Activated CD4-positive, alpha-beta T cell treated with anti-CD3 and anti-CD28 coated beads, Interleukin-2, amount 50 U/mL, for 4 hours (primary cell): ENCODE data around the gene HYDIN.
"Not testable (repeated sequence)": the region's sequence is repeated elsewhere in the genome, so short reads cannot be mapped to it uniquely, and the experiment has no call there.

ENCODE experiments used
- DNase-seq, 2 experiments: peaks; one replicate each; pipeline ENCODE4 v3.0.0-alpha.2; 2020

Gene HYDIN

DNA sequence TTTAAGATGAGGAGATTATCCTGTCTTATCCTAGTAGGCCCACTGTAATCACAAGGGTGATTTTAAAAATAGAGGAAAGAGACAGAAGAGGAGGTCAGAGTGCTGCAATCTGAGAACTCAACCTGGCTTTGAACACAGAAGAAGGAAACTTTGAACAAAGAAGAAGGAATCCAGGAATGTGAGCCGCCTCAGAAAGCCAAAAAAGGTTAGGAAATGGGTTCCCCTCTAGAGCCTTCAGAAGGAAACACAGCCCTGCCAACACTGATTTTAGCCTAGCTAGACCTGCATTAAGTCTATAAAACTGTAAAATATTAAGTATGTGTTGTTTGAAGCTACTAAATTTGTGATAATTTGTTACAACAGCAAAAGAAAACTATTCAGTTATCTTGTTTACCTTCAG is 149.7 kb downstream of the HYDIN start:
- not testable (repeated sequence) for DNase-seq

DNA sequence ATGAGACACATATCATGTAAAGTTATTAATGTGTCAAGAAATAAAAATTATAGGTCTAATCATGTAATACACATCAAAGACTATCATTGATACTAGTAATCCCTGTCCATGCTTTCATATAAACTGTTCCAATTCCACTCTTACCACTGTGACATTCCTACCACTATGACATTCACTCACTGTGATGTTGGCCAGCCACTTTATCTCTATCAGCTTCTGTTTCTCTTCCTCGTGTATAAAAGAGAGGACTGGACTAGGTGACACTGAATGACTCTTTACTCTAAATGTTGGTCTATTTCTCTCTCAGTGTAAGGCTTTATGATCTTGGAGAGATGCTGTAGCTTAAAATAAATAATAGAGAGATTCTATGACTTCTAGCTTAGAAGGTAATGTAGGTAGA is 150.3 kb downstream of the HYDIN start:
- DNase-seq = not testable (repeated sequence)

DNA sequence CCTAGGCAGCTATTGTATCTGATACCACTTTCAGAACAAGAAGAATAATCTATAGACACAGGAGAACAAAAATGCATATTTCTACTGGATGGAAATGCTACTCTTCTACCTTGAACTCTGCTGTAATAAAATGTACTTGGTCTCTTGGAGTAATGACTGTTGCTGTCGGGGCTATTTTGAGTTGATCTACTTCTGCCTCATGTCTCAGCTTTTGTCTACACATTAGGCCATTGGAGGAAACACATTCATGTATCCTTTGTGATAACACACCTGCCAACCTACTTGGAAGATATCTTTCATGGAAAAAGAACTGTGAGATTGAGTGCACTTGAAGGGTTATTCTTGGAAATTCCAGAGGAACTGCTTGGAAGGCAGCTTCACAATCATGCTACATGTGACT is 159.9 kb downstream of the HYDIN start:
- DNase-seq = not testable (repeated sequence)

DNA sequence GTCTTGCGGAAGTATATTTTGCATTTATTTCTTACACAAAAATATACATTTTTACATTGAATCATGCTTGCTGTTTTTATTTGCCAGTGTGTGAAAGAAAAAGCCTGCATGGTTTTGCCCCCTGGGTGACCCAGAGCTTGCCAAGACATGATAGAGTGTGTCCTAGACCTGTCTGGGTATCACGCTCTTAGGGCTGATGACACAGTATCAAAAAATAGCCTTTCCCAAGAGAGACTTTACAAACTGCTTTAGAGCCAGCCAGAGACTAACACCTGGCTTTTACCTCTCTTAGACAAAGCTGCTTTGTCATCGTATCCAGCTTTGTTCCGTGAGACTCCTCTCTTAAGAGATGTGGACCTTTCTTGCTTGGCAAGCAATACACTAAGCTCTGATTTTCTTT is 160.7 kb downstream of the HYDIN start:
- not testable (repeated sequence) for DNase-seq

DNA sequence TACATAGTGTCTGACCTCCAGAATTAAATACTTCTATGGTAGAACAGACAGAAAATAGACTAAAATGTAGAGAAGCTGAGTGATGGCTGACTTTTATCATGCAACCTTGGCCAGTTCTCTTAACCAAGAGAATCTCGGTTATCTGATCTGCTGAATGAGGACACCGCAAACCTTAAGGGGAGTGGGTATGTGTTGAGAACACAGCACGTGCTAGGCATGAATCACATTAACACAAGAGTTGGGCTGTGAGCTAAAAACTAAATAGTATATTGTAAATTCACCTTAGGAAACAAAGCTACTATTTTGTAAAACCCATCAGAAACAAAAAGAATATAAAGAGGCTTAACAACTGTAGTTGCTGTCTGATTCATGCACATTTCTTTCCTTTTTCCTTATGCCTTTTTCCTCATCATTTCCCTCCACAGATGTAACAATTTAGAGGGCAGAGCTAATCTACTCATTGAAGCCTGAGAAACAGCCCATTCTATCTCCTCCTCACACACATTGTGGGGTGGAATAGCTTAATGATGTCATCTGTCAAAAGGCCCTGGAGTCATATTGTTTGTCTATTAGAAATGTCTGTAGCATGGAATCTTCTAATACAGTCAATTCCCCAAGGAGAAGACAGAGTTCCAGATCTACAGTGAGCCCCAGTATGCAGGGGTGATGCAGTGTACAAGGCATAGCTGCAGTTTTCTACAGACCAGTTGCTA is 176.5 kb downstream of the HYDIN start:
- DNase-seq = not testable (repeated sequence)

DNA sequence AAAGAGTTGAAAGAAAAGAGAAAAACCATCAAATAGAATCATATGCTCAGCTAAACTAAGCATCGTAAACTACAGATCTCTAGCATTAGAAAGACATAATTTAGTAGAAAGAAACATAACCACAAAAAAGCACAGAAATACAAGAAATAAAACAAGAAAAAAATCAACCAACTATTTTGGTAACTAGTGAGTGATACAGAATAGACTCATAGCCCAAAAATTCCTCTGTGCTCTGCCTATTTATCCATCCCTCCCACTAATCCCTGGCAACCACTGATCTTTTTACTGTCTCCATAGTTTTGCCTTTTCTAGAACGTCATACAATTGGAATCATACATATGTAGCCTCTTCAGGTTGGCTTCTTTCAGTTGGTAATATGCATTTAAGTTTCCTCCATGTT is 180.2 kb downstream of the HYDIN start:
- not testable (repeated sequence) for DNase-seq

DNA sequence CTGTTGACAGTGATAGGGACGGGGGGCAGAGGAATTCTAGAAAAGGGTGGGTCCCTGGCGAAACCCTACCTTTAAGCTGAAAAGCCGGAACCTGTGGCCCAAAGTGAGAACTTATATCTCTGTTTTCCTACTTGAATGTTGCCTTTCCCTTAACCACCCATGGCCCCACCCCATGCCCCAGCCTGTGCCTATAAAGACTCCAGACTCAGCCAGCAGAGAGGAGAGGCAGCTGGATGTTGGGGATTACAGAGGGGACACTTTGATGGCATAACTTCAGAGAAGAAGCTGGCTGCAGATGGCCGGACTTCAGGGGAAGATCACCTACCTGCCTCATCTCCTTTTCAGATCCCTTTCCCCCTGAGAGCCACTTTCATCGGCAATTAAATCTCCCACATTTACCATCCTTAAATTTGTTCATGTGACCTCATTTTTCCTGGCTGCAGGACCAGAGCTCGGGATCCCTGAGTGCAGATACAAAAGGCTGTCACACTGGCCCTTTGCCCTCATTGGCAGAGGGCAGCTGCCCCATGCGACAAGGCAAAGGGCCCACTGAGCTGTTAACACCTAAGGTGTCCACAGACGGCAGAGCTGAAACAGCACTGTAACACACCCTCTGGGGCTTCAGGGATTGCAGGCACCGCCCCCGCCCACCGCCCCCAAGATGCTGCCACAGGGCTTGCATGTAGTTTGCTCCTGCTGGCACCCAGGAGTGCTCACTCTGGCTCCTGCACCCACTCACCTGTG is 191.0 kb downstream of the HYDIN start:
- DNase-seq = not testable (repeated sequence)

DNA sequence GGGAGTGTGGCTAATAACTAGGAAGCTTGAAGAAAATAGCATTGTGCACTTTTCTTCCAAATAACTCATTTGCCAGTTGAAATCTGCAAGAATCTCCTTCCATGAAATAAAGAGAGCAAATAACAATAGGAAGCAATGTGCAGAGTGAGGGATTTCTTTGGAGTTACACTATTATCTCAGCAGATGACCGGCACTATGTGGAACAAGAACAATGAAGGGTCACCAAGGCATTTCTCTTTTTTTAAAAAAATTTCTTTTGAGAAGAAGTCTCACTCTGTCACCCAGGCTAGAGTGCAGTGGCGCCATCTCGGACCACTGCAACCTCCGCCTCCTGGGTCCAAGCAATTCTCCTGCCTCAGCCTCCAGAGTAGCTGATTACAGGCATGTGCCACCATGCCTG is 192.1 kb downstream of the HYDIN start:
- DNase-seq = not testable (repeated sequence)

DNA sequence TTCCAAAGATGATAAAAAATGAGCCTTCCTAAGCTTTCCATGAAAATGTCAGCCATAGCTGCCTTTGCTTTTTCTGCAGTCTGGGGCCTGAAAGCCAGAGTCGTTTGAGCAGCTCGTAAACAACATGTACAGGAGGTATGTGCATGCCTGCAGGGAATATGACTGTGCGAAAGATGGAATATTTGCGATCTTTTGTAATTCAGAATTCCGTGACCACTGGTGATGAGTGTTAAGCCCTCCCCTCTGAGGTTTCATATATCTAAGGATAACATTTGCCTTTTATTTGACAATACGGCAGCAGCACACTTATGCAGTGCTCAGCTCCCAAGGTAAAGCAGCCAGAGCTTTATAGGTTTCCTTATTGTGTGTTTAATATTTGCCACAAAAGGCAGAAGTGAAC is 192.5 kb downstream of the HYDIN start:
- DNase-seq = not testable (repeated sequence)

DNA sequence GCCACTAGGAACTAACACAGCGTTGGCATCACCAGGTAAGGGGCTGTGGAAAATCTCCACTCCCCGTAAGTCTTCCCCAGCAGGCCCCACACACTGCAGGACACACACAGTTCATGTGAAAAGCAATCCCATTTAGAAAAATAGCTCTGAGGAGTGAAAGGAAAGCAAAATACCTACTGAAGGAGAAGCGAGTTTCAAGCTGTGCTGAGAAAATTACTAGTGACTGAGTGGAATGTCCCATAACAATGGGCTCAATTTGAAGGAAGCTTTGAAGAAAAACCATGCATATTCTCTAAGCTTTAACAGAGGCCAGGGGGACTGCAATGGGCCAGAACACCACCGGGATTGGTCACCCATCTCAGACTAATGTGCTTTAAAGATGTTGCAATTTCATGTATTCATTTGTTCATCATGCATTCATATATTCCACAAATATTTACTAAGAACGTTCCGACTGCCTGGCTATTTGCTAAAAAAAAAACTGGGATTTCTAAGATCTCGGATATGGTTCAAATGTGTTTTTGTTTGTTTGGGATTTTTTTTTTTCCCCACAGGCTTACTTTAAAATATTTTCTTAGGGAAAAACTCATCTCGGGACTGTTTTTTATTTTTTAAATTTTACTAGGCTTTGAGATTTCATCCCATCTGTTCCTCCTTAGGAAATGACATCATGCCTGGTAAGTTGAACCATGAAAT is 202.3 kb downstream of the HYDIN start:
- DNase-seq = not testable (repeated sequence)

DNA sequence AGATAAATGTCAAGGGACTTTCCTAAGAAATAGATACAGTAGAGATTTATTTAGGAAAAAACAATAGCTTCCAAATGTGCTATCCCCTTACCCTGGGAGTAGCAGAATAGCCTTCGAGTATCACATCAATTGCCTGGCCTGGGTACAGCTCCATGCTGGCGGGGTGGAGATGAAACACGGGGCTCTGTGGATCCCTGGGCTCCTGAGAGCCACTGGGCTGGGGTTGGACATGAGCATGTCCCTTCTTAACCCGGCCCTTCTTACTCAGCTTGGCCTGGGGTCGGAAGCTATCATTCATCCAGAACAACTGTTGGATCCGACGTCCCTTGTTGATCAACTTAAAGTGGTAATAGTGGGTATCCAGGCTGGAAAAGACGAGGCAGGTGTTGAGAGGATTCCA is 203.0 kb downstream of the HYDIN start:
- not testable (repeated sequence) for DNase-seq

DNA sequence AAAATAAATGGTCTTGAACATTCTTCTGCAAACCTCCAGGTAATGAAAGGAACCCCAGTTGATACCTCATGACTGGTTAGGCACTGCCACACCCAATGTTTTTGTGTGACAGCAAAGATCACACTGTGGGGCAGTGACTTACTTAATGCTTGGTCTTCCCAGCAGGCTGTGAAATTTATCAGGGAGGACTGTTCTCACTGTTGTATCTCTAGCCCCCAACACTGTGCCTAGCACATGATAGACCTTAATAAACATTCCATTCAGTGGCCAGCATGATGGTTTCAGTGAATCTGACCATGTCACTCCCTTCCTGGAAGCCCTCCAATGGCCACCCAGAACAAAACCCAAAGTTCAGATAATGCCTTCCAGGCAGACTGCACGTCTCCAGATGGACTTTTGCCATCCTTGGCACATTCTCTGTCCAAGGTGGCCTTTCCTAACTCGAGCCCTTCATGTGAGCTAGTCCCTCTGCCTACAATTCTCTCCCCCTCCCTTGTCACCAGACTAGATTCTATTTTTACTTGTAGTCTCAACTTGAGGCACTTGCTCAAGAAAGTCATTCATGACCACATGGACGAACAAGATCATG is 206.6 kb downstream of the HYDIN start:
- DNase-seq = not testable (repeated sequence)

DNA sequence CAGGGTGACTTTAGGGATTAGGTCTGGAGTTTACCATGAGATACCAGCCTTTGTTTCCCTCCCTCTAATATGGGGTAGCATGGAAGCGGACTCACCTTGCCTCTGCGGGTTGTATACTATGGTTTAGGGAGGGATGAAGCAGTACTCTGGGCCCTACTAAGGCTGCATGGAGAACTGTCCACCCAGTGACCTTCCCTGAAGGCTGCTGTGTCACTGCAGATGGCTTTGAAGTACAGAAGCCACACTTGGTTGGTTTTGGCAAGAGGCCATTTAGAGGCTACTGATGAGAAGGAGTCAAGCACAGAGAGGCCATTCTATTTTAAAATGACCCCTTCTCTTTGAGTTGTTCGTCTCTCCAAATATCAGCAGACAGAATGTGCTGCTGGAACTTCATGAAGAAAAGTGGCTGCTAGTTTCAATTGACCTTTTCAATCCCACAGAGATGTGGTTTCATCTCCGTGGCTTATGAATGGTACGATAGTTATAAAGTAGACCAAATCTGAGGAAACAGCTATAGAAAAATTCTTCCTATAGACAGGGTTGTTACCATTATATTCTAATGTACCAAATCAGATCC is 208.5 kb downstream of the HYDIN start:
- DNase-seq = not testable (repeated sequence)

DNA sequence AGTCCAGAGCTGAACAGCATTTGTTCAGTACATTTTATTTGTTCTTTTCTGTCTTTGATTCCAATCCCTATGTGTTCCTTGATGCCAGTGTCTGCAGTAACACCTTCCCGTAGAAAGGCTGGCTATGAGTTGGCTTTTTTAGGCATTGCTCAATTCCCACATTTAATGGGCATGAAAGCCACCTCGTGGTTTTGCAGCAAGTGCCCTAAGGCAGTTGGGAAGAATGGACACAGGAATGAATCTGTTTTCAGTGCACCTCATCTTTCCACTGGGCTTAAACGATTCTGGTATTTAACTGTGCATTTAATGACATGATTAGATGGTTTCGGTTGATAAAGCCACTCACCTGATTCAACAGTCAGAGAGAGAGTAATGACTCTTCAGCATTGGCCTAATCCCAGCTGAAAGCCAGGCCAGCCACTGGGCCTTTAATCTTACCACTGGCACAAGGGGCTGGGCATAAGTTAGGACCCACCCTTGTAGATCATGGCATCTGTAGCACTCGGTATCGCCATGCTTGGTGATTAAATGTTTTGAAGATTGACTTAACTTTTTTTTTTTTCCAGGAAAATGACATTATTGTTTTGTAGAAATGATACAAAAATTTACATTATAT is 211.3 kb downstream of the HYDIN start:
- not testable (repeated sequence) for DNase-seq

DNA sequence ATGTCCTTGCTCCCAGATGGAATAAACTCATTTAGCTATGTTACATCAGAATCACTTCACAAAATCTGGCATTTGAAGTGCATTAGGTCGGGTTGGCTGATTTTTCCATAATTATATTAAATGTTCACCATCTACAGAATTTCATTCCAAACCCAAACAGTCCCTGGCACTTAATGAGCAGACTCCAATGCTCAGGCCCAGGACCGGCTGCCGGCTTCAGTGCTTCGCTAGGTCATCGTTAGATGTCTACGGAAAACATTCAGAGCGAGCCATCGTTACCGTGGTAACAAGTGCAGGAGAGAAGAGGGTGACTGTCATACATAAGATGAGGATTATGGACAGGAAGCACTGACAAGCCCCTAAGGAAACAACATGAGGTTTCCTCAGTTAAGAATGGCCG is 215.1 kb downstream of the HYDIN start:
- DNase-seq = not testable (repeated sequence)

DNA sequence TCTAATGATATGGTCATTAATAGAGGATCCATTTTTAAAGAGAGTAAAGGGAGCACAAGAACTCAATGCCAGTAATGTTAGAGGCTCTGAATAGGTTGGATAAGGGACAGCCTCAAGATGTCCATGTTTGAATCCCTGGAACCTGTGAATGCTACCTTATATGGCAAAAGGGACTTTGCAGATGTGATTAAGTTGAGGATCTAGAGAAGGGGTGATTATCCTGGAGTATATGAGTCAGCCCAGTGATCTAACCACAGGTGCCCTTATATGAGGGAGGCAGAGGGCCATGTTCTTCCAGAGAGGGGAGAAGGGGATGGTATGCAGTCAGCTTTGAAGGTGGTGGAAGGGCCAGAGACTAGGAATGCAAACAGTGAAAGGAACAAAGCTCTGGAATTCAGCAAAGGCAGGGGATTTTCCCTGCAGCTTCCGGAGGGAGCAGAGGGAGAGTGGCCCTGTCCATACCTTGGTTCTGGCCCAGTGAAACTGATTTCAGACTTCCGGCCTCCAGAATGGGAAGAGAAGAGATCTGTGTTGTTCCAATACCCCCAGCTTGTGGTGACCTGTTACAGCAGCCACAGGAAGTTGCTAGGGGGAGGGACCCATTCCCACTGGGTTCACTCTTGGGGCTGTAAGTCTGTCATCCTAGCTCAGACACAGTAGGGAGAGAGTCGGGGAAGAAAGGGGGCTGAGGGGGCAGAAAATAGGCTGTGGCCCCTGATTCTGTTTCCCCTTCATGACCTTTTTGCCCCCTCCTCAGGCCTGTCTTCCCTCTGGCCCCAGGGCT is 220.9 kb downstream of the HYDIN start:
- DNase-seq = not testable (repeated sequence)

DNA sequence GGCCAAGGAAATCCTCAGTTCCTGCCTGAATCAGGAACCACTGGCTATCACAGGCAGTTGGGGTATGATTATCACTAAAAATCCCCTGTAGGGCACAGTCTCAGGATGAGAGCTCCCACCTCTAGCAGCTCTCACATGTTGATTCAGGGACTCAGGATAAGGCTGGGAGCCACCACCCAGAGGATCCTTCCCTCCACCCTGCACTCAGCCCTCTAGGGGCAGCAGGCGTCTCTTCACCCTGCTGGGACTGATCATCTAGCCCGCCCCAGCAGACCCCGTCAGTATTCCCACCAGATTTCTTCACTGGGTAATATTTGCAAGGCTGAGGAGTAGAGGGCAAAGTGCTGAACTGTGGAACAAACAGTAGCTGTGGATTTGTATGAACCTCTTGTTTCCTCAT is 224.0 kb downstream of the HYDIN start:
- DNase-seq = not testable (repeated sequence)

DNA sequence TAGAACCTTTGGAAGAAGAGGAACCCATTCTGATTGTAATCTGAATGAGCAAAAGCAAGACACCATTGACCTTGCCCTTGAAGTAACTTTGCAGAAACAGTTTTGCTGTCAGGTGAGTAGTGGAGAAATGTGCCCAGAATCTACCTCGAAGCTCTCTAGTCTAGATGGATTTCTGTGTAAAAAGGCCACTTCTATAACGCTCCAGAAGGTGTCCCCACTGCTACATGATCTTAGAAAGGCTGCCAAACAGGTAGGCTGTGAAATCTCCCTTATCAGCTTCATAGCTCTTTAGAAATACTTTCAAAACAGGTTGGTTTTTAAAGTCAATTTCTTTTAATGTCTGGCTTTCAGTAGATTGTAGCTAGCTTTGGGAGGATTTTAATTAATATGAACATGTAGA is 230.8 kb downstream of the HYDIN start:
- not testable (repeated sequence) for DNase-seq

DNA sequence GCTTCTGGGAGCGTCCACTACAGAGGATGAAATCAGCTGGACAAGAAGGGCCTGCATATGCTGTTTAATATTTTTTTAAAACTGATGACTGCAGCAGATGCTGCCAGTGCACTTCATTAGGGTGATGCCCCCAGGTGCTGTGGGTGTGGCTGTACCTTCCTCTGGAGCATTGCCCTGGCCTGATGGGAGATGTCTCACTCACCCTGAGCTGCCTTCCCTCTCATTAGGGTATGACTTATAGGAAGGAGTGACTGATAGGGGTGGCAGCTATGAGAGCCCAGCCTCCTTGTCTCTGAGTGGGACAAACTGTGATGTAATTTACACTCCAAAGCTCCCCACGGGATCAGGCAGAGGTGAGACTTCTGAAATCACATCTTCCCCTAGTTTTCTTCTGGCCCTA is 234.7 kb downstream of the HYDIN start:
- not testable (repeated sequence) for DNase-seq

DNA sequence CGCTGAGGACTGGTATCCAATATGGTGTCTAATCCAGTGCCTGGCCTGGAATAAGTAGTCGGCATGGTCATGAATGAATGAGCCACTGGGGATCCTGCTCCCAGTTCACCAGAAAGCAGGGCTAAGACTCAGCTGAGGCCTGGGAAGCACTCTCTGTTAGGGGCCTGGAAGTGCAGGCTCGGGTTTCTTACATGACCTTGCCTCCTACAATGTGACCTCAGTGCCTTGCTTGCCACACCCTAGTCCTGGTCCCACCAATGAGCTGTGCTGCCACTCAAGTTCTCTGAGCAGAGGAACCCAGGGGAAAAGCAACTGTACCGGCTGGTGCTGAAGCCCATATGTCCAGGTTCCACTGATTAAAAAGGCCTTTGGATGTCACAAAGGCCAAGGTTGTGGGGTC is 238.0 kb downstream of the HYDIN start:
- not testable (repeated sequence) for DNase-seq

DNA sequence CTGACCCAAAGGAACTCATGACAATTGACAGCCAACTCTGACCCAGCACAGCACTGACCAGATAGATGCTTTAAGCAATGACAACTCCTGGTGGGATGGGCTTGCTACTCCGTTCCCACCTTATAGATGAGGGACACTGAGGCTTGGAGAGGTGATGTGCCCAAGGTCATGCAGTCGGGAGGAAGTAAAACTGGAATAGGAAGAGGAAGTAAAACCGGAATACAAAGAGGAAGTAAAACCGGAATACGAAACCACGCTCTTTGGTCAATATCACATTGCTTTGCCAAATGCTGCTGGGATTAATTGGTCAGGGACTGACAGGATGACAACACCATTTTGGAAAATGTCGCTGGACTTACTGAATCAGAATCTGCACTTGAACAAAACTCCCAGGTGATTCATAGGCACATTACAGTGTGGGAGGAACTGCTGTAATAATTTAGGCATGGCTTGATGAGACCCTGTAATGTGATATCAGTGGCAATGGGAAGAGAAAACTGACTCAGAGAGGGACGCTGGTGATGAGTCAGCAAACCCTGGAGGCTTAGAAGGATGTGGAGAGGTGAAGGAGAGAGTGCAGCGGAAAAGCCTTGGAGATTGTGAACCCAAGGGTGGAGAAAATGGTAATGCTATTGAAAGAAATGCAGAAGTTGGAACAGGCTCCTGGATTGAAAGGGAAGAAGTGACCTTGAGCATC is 243.4 kb downstream of the HYDIN start:
- not testable (repeated sequence) for DNase-seq
